Skeletal muscle satellite cell (primary cell): ENCODE results near the gene DYNLRB1.
"Not testable (repeated sequence)": the region's sequence is repeated elsewhere in the genome, so short reads cannot be mapped to it uniquely, and the experiment has no call there.

Experiments used
- H3K27me3 ChIP-seq: 2 replicates; pipeline ENCODE4 v1.7.0; 2013; ENCODE audit warnings: low read length; ENCODE audit not compliant: control insufficient read depth, insufficient read depth
- H3K36me3 ChIP-seq: 2 replicates; pipeline ENCODE4 v1.7.0; 2013; ENCODE audit warnings: mild to moderate bottlenecking, control low read depth, low read length; ENCODE audit not compliant: insufficient read depth
- H3K4me1 ChIP-seq: 2 replicates; pipeline ENCODE4 v1.7.0; 2013; ENCODE audit warnings: low read length; ENCODE audit not compliant: control insufficient read depth, insufficient read depth
- H3K4me2 ChIP-seq: 2 replicates; pipeline ENCODE4 v1.7.0; 2013; ENCODE audit warnings: mild to moderate bottlenecking, low read length
- H3K4me3 ChIP-seq: 2 replicates; pipeline ENCODE4 v1.7.0; 2013; ENCODE audit warnings: low read length
- H3K9ac ChIP-seq: 2 replicates; pipeline ENCODE4 v1.7.0; 2013; ENCODE audit warnings: mild to moderate bottlenecking, low read depth, low read length, moderate library complexity
- H3K9me3 ChIP-seq: replicated peaks from 2 replicates; pipeline ENCODE4 v1.7.0; 2013; ENCODE audit warnings: mild to moderate bottlenecking, control low read depth, low read length

The DYNLRB1 gene

DNA sequence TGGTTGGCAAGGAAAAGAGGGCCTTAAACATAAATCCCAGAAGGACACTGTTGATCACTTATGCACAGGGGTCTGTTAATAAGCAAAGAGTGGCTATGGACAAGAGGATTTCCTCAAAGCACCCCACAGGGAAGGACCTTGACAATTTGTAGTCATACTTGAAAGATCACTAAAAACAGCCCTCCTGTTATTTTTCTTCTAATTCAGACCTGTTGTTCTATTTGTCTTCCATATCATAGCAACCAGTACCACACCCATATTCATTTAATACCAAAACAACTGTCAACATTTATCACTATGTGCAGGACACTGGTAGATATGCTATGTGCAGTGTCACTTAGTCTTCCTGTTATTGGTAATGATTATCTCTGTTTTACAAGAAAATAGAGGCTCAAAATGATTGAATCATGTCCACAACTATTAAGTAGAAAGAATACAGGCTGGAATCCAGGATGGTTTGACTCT, 3.2 kb upstream of the DYNLRB1 start:
- no peaks in the 10 kb centered on the region for H3K9me3 ChIP-seq
- H3K9ac ChIP-seq, result no peak overlapping the region
- peaks cover 39% of the 10 kb centered on the region for H3K36me3 ChIP-seq
- H3K4me3 ChIP-seq, result no peak overlapping the region
- peaks cover 18% of the 10 kb centered on the region for H3K4me1 ChIP-seq
- H3K4me2 ChIP-seq, result no peak overlapping the region
- H3K27me3 ChIP-seq, result no peaks in the 10 kb centered on the region

DNA sequence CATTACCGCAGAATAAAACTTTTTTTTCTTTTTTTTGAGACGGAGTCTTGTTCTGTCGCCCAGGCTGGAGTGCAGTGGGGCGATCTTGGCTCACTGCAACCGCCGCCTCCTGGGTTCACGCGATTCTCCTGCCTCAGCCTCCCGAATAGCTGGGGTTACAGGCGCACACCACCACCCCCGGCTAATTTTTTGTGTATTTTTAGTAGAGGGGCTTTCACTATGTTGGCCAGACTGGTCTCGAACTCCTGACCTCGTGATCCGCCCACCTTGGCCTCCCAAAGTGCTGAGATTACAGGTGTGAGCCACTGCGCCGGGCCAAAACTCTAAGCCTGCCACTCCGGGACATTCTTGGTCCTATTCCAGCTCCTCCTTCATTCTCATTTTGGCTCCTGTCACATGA, 2.2 kb upstream of the DYNLRB1 start:
- H3K9ac ChIP-seq, H3K9me3 ChIP-seq, H3K4me3 ChIP-seq, H3K27me3 ChIP-seq, H3K4me2 ChIP-seq: not testable (repeated sequence)
- peaks cover 29% of the 10 kb centered on the region for H3K36me3 ChIP-seq
- H3K4me1 ChIP-seq, result peaks cover 20% of the 10 kb centered on the region

DNA sequence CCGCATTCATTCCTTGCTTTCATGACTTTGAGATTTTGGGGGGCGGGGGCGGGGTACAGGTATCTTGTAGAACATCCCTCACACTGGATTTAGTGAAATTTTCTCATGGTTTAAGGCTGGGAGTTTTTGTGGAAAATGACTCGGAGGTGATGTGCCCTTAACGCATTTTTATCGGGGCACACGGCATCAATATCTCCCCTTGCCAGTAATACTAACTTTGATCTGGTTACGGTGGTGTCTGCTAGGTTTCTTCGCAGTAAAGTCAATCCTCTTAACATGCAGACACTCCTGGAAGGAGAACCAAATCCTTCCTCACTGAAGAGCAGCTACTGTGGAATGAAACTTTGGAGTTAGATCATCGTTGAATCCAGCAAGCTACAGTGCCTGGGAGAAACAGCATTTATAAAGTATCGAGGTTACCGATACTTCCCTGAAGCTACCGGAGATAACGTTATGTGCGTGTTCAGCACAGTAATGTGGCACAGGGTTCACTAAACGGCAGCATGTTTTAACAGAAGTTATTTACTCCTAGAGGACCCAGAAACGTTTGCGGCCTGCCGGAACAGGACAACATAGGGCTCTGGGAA, 1.2 kb upstream of the DYNLRB1 start:
- H3K9ac ChIP-seq, result peak overlapping the region; percentile 92
- H3K4me1 ChIP-seq, result peaks cover 20% of the 10 kb centered on the region

DNA sequence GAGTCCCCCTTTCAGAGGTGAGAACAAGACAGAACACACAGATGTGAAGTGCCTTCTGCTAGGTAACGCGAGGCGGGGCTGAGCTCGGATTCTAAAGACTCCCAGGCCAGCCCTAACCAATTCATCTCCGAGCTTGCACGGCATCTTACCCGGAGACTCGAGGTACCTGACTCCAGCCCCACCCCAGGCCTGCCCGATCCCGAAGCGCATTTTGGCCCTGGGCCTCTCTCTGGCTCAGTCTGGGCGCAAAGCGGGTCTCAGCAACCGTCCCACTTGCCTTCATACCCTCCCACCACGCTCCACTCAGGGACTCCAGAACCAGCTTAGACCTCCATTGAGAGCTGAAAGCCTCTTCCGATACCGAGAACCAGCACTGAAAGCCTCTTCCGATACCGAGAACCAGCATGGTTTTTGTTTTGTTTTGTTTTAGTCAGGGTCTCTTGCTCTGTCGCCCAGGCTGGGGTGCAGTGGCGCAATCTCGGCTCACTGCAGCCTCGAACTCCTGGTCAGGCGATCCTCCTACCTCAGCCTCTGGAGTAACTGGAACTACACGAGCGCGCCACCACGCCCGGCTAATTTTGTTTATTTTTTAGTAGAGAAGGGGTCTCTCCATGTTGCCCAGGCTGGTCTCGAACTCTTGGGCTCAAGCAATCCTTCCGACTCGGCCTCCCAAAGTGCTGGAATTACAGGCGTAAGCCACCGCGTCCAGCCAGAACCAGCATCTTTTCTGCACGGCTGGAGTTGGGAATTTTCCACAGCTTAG, 557 bp upstream of the DYNLRB1 start:
- H3K4me1 ChIP-seq, result peaks cover 20% of the 10 kb centered on the region
- no peaks in the 10 kb centered on the region for H3K27me3 ChIP-seq
- peaks cover 21% of the 10 kb centered on the region for H3K36me3 ChIP-seq
- H3K4me3 ChIP-seq, result peak overlapping the region; percentile 81
- H3K4me2 ChIP-seq, result peak overlapping the region; percentile 94
- peak overlapping the region; percentile 92 for H3K9ac ChIP-seq
- H3K9me3 ChIP-seq, result no peaks in the 10 kb centered on the region

More for the DNA sequence above, 1.2 kb upstream of the DYNLRB1 start:
- Histone ChIP-seq H3K36me3 (peaks cover 25% of the 10 kb centered on the region), H3K4me2 (peak overlapping the region; percentile 94), H3K4me3 (peak overlapping the region; percentile 81), H3K9me3 (no peaks in the 10 kb centered on the region), H3K27me3 (no peaks in the 10 kb centered on the region)

DNA sequence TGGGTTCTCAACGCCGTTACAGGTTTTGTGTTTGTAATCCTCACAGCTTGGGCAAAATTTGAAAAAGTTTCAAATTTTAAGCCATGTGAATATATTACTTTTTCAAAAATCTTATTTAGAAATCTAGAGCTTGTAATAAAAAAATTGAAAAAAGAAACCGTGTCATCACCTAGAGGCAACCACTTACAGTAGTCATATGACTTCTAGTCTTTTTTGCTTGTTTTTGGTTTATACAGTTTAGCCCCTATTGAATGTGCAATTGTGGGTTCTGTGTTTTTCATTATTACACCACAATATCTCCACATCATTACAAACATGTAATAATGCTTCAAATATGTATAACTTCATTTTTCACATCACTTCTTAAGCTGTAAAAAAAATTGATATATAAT, 888 bp downstream of the DYNLRB1 start:
- H3K36me3 ChIP-seq, result peaks cover 17% of the 10 kb centered on the region
- peak overlapping the region; percentile 81 for H3K4me3 ChIP-seq
- no peaks in the 10 kb centered on the region for H3K9me3 ChIP-seq
- no peaks in the 10 kb centered on the region for H3K27me3 ChIP-seq
- H3K9ac ChIP-seq, result peak overlapping the region; percentile 92
- H3K4me2 ChIP-seq, result peak overlapping the region; percentile 94
- H3K4me1 ChIP-seq, result peaks cover 20% of the 10 kb centered on the region

DNA sequence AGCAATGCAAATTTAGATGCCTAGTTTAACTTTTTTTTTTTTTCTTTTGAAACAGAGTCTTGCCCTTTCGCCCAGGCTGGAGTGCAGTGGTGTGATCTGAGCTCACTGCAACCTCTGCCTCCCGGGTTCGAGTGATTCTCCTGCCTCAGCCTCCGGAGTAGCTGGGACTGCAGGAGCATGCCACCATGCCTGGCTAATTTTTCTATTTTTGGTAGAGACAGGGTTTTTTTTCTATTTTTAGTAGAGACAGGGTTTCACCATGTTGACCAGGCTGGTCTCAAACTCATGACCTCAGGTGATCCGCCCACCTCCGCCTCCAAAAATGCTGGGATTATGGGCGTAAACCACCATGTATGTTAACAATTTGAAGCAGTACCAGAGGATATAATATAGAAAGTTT, 2.6 kb downstream of the DYNLRB1 start:
- not testable (repeated sequence) for H3K9me3 ChIP-seq, H3K4me3 ChIP-seq, H3K27me3 ChIP-seq, H3K4me2 ChIP-seq, H3K9ac ChIP-seq
- Histone ChIP-seq H3K36me3 (peaks cover 10% of the 10 kb centered on the region), H3K4me1 (peaks cover 34% of the 10 kb centered on the region)

DNA sequence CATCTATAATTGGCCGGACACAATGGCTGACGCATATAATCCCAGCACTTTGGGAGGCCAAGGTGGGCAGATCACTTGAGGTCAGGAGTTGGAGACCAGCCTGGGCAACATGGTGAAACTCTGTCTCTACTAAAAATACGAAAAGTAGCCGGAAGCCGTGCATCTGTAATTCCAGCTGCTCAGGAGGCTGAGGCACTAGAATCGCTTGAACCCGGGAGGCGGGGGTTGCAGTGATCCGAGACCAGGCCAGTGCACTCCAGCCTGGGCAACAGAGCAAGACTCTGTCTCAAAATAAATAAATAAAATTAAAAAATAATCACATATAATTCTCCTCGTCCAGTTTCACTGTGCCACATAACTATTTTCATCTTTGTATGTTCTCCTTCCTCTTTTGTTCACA, 3.6 kb downstream of the DYNLRB1 start:
- not testable (repeated sequence) for H3K4me2 ChIP-seq, H3K9me3 ChIP-seq, H3K4me3 ChIP-seq, H3K9ac ChIP-seq, H3K27me3 ChIP-seq
- H3K4me1 ChIP-seq, result peaks cover 38% of the 10 kb centered on the region
- H3K36me3 ChIP-seq, result peaks cover 10% of the 10 kb centered on the region

DNA sequence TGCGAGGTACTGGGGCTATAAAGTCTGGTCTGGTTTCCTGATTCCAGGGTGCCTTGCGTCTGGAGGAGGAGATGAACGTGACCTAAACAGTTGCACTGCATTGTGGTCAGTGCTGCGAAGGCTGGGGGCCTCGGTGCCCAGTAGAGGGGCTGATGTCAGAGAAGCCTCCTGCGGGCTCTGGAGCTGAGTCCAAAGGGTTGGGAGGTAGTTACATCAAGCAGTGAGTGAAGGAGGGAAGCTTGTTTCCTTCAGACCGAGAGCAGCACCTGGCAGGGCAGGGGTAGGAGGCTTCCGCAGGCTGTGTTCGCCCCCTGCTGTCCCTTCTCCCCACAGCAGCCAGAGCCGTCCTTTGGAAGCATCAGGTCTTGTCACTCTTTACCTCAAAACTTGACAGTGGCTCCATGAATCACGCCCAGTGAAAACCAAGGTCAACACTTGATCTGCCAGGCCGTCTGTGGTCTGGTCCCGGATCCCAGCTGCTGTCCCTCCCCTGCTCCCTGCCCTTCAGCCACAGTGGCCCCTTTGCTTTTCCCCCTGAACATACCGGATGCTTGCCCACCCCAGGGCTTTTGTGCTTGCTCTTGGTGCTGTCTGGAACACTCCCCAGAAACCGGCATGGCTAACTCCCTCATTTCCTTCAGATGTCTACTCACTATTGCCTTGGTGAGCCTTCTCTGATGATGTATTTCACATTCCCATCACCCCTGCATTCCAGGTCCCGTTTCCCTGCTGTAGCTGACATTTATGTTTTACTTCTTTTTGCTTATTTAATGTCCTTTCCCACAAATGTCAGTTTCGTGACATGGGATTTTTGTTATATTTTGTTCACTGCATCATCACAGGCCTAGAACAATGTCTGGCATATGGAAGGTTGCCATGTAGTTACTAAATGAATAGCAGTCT, 7.0 kb downstream of the DYNLRB1 start:
- Histone ChIP-seq H3K27me3 (no peaks in the 10 kb centered on the region), H3K4me3 (no peak overlapping the region), H3K9ac (peak overlapping the region; percentile 59), H3K36me3 (peaks cover 24% of the 10 kb centered on the region), H3K9me3 (no peaks in the 10 kb centered on the region), H3K4me1 (peaks cover 43% of the 10 kb centered on the region), H3K4me2 (peak overlapping the region; percentile 42)

DNA sequence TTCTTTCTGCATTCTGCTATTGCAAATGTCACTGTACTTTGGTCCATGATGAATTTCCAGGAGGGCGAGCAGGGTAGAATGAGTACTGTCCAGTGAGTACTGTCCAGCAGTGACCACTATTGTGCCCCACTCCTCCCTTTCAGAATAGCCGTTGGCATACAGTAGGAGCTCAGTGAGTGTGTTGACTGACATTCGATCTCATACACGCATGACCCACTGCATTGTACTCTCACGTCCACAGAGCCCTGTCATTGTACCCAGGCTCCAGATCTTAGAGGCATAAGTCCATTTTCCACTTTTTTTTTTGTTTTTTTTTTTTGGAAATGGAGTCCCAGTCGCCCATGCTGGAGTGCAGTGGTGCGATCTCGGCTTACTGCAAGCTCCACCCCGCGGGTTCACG, 8.2 kb downstream of the DYNLRB1 start:
- H3K4me3 ChIP-seq, result no peak overlapping the region
- H3K27me3 ChIP-seq, result no peaks in the 10 kb centered on the region
- no peak overlapping the region for H3K4me2 ChIP-seq
- no peaks in the 10 kb centered on the region for H3K9me3 ChIP-seq
- H3K4me1 ChIP-seq, result peaks cover 43% of the 10 kb centered on the region
- H3K9ac ChIP-seq, result peak overlapping the region; percentile 59
- peaks cover 34% of the 10 kb centered on the region for H3K36me3 ChIP-seq

DNA sequence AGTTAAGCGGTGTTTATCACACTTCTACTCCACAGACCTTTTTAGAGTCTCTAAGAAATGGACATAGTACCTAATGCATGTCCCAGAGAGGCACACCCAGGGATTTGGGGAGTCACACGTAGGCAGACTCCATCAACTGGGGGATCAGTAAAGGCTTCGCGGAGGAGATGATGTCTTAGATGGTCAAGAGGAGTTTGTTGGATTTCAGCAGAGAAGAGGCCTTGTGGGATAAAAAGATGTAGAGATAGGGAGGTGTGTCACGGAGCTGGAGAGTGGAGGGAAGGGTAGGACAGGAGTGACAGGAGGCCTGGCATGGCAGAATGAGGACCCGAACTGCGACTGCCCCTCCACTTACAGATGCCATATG, 9.1 kb downstream of the DYNLRB1 start:
- Histone ChIP-seq H3K9me3 (no peaks in the 10 kb centered on the region), H3K9ac (peak overlapping the region; percentile 61), H3K4me1 (peaks cover 43% of the 10 kb centered on the region), H3K4me2 (peak overlapping the region; percentile 54), H3K36me3 (peaks cover 42% of the 10 kb centered on the region), H3K4me3 (no peak overlapping the region), H3K27me3 (no peaks in the 10 kb centered on the region)

DNA sequence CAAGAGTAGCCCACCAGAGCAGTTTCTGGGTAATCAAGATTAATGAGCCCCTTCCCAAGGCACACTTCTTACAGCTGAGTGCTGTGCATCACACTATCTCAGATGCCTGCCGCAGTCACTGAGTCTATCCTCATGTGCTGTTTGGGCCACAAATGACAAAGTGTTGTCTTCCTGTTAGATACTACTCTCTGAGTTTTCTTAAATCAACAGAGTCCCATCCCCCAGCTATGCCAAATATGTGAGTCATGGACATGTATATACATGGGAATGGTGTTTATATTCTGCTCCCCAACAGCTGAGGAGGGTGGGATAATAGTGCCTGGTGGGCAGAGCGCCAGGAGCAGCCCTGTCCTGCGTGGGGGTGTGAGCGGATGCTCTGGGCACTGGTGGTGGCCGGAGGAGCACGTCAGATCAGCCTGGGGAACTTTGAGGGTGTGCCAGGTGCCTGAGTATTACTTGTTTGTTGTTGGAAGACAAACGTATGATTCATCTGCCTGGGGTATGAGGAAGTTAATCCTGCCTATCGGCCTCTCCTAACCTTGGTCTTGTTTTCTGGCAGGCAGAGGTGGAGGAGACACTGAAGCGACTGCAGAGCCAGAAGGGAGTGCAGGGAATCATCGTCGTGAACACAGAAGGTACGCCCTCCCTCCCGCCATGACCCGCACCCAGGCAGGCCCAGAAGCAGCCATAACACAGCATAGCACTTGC, 9.6 kb downstream of the DYNLRB1 start:
- Histone ChIP-seq H3K36me3 (peaks cover 48% of the 10 kb centered on the region), H3K9me3 (no peaks in the 10 kb centered on the region), H3K27me3 (no peaks in the 10 kb centered on the region), H3K9ac (peak overlapping the region; percentile 61), H3K4me1 (peaks cover 43% of the 10 kb centered on the region), H3K4me2 (peak overlapping the region; percentile 60), H3K4me3 (no peak overlapping the region)
